ENCODE measurements around the gene ALG12. TPM values are rescaled to one million over a fixed set of nuclear protein-coding genes. Genes with fewer than 3 reads are reported as not detected.
A peak's percentile ranks its signal among the peaks of the same experiment; 100 is the strongest.

ALG12 gene
- total RNA-seq, 1 experiment from 2014 or later = 18.6 TPM

DNA sequence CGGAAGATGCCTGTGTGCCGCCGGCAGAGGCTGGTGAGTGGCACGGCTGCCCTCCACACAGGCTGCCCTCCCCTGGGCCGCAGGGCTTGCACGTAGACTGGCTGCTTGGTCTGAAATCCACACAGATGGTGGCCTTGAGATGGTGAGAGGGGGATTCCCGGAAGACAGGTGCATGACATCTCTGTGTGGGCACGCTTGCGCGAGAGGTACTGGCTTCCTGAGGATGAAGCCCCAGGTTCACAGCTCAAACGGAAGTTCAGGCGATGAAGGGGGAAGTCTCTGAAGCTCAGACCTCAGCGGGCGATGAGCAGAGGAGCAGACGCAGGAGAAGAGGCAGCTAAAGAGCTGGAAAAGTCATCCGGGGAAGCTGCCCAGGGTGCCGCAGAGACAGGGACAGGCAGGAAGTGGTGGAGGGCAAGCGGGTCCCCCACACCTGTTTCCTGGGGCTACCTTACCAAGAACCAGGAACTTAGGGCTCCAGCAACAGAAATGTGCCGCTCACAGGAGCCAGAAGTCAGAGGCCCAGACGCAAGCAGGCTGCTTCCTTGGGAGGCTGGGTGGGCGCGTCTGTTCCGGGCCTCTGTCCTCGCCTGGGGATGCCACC lies 7.4 kb upstream of the ALG12 start:
- ChIA-PET POLR2A (ENCODE audit: low non-redundant PET) (no interaction called here), CTCF (interaction anchor here (1.0 kb wide), 1 partner anchor 105 kb away, joined by 3 read pairs; no protein-coding TSS in a partner anchor)
- TF ChIP-seq EZH2 (IDR thresholded peaks at IDR 0.05; ENCODE audit: borderline replicate concordance, low read depth, low read length, poor library complexity, severe bottlenecking) = no peak
- TF ChIP-seq, protein P1, sequence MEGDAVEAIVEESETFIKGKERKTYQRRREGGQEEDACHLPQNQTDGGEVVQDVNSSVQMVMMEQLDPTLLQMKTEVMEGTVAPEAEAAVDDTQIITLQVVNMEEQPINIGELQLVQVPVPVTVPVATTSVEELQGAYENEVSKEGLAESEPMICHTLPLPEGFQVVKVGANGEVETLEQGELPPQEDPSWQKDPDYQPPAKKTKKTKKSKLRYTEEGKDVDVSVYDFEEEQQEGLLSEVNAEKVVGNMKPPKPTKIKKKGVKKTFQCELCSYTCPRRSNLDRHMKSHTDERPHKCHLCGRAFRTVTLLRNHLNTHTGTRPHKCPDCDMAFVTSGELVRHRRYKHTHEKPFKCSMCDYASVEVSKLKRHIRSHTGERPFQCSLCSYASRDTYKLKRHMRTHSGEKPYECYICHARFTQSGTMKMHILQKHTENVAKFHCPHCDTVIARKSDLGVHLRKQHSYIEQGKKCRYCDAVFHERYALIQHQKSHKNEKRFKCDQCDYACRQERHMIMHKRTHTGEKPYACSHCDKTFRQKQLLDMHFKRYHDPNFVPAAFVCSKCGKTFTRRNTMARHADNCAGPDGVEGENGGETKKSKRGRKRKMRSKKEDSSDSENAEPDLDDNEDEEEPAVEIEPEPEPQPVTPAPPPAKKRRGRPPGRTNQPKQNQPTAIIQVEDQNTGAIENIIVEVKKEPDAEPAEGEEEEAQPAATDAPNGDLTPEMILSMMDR (conservative IDR thresholded peaks at IDR 0.05; ENCODE audit: low read depth, low read length) = no peak
- Histone ChIP-seq H3K27me3 (replicated peaks; ENCODE audit: insufficient read depth, low read depth, low read length, poor library complexity) (no peaks in the 10 kb centered on the region), H3K4me3 (ENCODE audit: low read depth, low read length, poor library complexity, severe bottlenecking) (no peak overlapping the region), H3K4me1 (ENCODE audit: insufficient read depth, low read length, poor library complexity, severe bottlenecking) (peaks cover 11% of the 10 kb centered on the region), H3K27ac (ENCODE audit: low read depth, low read length, poor library complexity, severe bottlenecking) (no peak overlapping the region), H3K36me3 (ENCODE audit: insufficient read depth, low read length, poor library complexity, severe bottlenecking) (no peaks in the 10 kb centered on the region), H3K9me3 (ENCODE audit: low read depth, low read length, poor library complexity, severe bottlenecking) (no peaks in the 10 kb centered on the region)
- intact Hi-C loops (cut with micrococcal nuclease; ENCODE audit: unreplicated experiment) = loop anchor here (5.0 kb wide), 1 partner anchor 222 kb away; no protein-coding TSS in a partner anchor
- no peak for DNase-seq (ENCODE audit: low spot score)
- BruUV-seq (replicated peaks) = no TSS peak

DNA sequence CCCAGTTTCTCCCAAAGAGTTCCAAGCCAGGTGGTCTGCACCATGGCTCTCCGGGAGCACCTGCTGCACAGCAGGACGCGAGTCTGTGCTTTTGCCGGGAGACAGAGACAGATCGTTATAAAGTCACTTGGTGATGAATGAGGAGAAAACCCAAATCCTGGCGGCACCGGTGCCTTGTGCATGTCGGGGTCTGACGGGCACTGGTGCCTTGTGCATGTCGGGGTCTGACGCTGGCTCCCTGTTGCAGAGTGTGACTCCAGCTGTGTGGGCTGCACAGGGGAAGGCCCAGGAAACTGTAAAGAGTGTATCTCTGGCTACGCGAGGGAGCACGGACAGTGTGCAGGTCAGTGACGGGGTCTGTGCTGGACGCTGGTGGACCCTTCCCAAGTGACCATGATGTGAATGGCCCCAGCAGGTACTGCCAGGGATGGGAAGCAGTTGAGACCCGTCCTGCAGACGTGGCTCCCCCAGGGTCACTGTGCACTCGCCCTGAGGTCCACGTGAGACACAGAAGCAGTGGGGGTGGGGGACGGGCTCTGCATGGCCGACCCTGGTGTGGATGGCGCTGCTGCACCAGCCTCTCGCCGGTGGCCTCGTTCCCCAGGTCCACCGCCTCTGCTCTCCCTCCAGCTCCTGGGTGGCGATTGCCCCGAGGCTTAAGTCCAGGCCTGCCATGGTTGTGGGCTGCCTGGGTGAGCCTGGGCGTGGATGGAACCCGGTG lies 6.0 kb upstream of the ALG12 start:
- intact Hi-C loops (cut with micrococcal nuclease; ENCODE audit: unreplicated experiment) = no loop called here
- H3K27ac ChIP-seq (ENCODE audit: low read depth, low read length, poor library complexity, severe bottlenecking) = peak overlapping the region; percentile 63
- no peaks in the 10 kb centered on the region for H3K27me3 ChIP-seq (replicated peaks; ENCODE audit: insufficient read depth, low read depth, low read length, poor library complexity)
- H3K9me3 ChIP-seq (ENCODE audit: low read depth, low read length, poor library complexity, severe bottlenecking) = no peaks in the 10 kb centered on the region
- ChIA-PET CTCF (no interaction called here), POLR2A (ENCODE audit: low non-redundant PET) (no interaction called here)
- no peak for DNase-seq (ENCODE audit: low spot score)
- no TSS peak for BruUV-seq (replicated peaks)
- H3K4me1 ChIP-seq (ENCODE audit: insufficient read depth, low read length, poor library complexity, severe bottlenecking) = peaks cover 15% of the 10 kb centered on the region
- no peaks in the 10 kb centered on the region for H3K36me3 ChIP-seq (ENCODE audit: insufficient read depth, low read length, poor library complexity, severe bottlenecking)
- H3K4me3 ChIP-seq (ENCODE audit: low read depth, low read length, poor library complexity, severe bottlenecking) = no peak overlapping the region
- TF ChIP-seq EZH2 (IDR thresholded peaks at IDR 0.05; ENCODE audit: borderline replicate concordance, low read depth, low read length, poor library complexity, severe bottlenecking) = no peak
- TF ChIP-seq, protein P1 (conservative IDR thresholded peaks at IDR 0.05; ENCODE audit: low read depth, low read length) = no peak

DNA sequence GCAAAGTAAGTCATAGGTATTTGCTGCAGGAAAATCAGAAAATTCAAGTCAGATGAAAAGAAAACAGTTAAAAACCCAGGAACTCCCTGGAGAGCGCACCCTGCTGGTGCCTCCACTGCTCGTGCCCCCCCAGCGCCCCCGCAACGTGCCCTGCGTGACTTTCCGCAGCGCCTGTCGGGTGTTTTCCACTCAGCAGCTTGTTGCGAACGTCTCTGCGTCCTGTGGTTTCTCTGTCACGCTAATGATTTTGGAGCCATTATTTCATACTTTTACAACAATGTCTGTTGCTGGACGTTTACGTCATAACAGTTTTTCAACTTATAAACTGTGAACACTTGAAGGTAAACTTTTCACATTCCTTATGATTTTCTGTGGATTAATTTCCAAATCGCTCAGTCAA lies 5.2 kb upstream of the ALG12 start:
- no peaks in the 10 kb centered on the region for H3K36me3 ChIP-seq (ENCODE audit: insufficient read depth, low read length, poor library complexity, severe bottlenecking)
- CTCF ChIA-PET = no interaction called here
- BruUV-seq (replicated peaks) = no TSS peak
- H3K4me3 ChIP-seq (ENCODE audit: low read depth, low read length, poor library complexity, severe bottlenecking) = no peak overlapping the region
- peaks cover 17% of the 10 kb centered on the region for H3K4me1 ChIP-seq (ENCODE audit: insufficient read depth, low read length, poor library complexity, severe bottlenecking)
- POLR2A ChIA-PET (ENCODE audit: low non-redundant PET) = no interaction called here
- H3K9me3 ChIP-seq (ENCODE audit: low read depth, low read length, poor library complexity, severe bottlenecking) = no peaks in the 10 kb centered on the region
- H3K27ac ChIP-seq (ENCODE audit: low read depth, low read length, poor library complexity, severe bottlenecking) = peak overlapping the region; percentile 63
- intact Hi-C loops (cut with micrococcal nuclease; ENCODE audit: unreplicated experiment) = no loop called here
- TF ChIP-seq, protein P1 (conservative IDR thresholded peaks at IDR 0.05; ENCODE audit: low read depth, low read length) = peak; percentile 52
- TF ChIP-seq EZH2 (IDR thresholded peaks at IDR 0.05; ENCODE audit: borderline replicate concordance, low read depth, low read length, poor library complexity, severe bottlenecking) = no peak
- no peaks in the 10 kb centered on the region for H3K27me3 ChIP-seq (replicated peaks; ENCODE audit: insufficient read depth, low read depth, low read length, poor library complexity)
- peak; percentile 55 for DNase-seq (ENCODE audit: low spot score)
